DOHH2 (cell line): ENCODE results near the gene HOXA10.

Experiments
- H3F3A ChIP-seq: fragments of 200-600 bp; sonication (generic), shearing (Covaris generic); 2 replicates; pipeline ENCODE4 v1.6.0; 2016; ENCODE audit warnings: antibody characterized with exemption, mild to moderate bottlenecking; ENCODE audit not compliant: control insufficient read depth, insufficient read depth
- H3K27ac ChIP-seq: fragments of 200-600 bp; sonication (generic); 2 replicates; pipeline ENCODE4 v1.5.1; 2014; ENCODE audit warnings: low read depth, mild to moderate bottlenecking, low read length, moderate library complexity
- H3K27me3 ChIP-seq: fragments of 200-600 bp; sonication (generic); 2 replicates; pipeline ENCODE4 v1.6.1; 2014; ENCODE audit warnings: mild to moderate bottlenecking, low read length, mixed read lengths; ENCODE audit not compliant: control insufficient read depth
- H3K36me3 ChIP-seq: fragments of 200-600 bp; sonication (generic); 2 replicates; pipeline ENCODE4 v1.6.1; 2014; ENCODE audit warnings: mild to moderate bottlenecking, low read length, moderate library complexity, mixed read lengths; ENCODE audit not compliant: control insufficient read depth
- H3K4me1 ChIP-seq: fragments of 200-600 bp; sonication (generic); 2 replicates; pipeline ENCODE4 v1.6.1; 2014; ENCODE audit warnings: mild to moderate bottlenecking, low read length, mixed read lengths; ENCODE audit not compliant: control insufficient read depth
- H3K4me2 ChIP-seq: fragments of 200-600 bp; sonication (generic); 2 replicates; pipeline ENCODE4 v1.6.0; 2014; ENCODE audit warnings: mild to moderate bottlenecking, low read length, moderate library complexity
- H3K4me3 ChIP-seq: fragments of 200-600 bp; sonication (generic); 2 replicates; pipeline ENCODE4 v1.5.1; 2014; ENCODE audit warnings: mild to moderate bottlenecking, low read length, mixed read lengths
- H3K79me2 ChIP-seq: fragments of 200-600 bp; sonication (generic); 2 replicates; pipeline ENCODE4 v1.6.1; 2014; ENCODE audit warnings: mild to moderate bottlenecking, low read length, mixed read lengths; ENCODE audit not compliant: control insufficient read depth
- H3K9me2 ChIP-seq: fragments of 200-600 bp; sonication (generic); replicated peaks from 2 replicates; pipeline ENCODE4 v1.6.1; 2014; ENCODE audit warnings: mild to moderate bottlenecking, low read length, mixed read lengths; ENCODE audit not compliant: control insufficient read depth
- H3K9me3 ChIP-seq: fragments of 200-600 bp; sonication (generic); 2 replicates; pipeline ENCODE4 v1.6.1; 2014; ENCODE audit warnings: antibody characterized with exemption, low read length, mixed read lengths; ENCODE audit not compliant: control insufficient read depth, insufficient read depth
- H4K20me1 ChIP-seq: fragments of 200-600 bp; sonication (generic); 2 replicates; pipeline ENCODE4 v1.6.0; 2014; ENCODE audit warnings: low read depth, mild to moderate bottlenecking, antibody characterized with exemption, low read length, moderate library complexity; ENCODE audit not compliant: control insufficient read depth, insufficient read depth
- EZH2phosphoT487 ChIP-seq: fragments of 200-600 bp; sonication (generic); IDR thresholded peaks from 2 replicates; pipeline ENCODE4 v1.6.1; 2017; ENCODE audit warnings: borderline replicate concordance, mild to moderate bottlenecking, antibody characterized with exemption, low read length, moderate library complexity, mixed read lengths
- TF ChIP-seq, protein P1 (sequence below): fragments of 200-600 bp; sonication (generic); IDR thresholded peaks from one replicate; pipeline ENCODE4 v1.5.1; 2014; ENCODE audit warnings: antibody characterized with exemption, mild to moderate bottlenecking, low read depth, low read length; ENCODE audit not compliant: poor library complexity, severe bottlenecking

The HOXA10 gene

DNA sequence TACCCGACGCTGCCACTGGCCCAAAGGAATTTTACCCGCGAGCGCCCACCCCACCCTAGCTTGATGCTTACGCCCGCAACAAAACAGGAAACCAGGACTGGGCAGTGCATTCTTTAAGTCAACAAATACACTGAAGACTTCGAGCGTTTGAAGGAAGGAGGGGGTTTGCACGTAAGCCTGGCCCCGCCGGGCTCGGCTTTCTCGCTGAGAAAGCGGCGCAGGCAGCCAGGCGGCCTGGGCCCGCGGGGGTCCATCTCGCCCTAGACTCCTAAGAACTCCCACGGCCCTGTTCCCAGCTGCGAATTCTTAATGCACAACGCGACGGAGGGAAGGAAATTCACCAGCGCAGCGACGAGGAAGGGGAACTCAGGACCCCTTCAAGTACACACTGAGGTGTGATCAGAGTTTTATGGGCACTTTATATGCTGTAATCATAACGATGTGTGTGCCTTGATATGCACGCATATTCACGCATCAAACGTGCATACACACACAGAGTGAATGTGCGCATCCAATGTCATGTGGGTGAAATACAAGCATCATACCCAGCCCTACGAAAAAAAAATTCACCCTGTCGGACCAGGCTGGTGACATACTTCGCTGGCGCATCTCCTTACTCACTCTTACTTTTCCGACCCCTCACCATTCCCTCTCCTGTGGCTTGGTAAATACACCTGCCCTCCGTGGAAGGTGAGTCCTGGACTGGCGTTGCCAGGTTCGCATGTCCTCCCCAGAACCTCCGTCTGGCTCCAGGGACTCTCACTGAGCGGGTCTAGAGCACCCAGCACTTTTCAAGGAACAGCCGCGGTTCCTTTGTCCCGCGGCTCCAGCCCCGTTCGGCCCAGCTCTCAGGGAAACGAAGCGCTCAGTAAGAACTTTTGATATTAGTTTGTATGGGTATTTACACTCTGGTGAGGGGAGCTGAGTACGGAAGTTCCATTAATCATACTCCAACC is 31.5 kb upstream of the HOXA10 start:
- Histone ChIP-seq H3K4me2 (no peak overlapping the region), H3K79me2 (no peaks in the 10 kb centered on the region), H3F3A (no peaks in the 10 kb centered on the region), H3K4me1 (peaks cover 13% of the 10 kb centered on the region), H3K4me3 (no peak overlapping the region), H3K27me3 (peaks cover 91% of the 10 kb centered on the region), H3K9me3 (no peaks in the 10 kb centered on the region), H3K9me2 (no peaks in the 10 kb centered on the region), H3K27ac (no peak overlapping the region), H3K36me3 (no peaks in the 10 kb centered on the region), H4K20me1 (peaks cover 2% of the 10 kb centered on the region; the same call in 1 of the 2 replicates)
- TF ChIP-seq, protein P1, sequence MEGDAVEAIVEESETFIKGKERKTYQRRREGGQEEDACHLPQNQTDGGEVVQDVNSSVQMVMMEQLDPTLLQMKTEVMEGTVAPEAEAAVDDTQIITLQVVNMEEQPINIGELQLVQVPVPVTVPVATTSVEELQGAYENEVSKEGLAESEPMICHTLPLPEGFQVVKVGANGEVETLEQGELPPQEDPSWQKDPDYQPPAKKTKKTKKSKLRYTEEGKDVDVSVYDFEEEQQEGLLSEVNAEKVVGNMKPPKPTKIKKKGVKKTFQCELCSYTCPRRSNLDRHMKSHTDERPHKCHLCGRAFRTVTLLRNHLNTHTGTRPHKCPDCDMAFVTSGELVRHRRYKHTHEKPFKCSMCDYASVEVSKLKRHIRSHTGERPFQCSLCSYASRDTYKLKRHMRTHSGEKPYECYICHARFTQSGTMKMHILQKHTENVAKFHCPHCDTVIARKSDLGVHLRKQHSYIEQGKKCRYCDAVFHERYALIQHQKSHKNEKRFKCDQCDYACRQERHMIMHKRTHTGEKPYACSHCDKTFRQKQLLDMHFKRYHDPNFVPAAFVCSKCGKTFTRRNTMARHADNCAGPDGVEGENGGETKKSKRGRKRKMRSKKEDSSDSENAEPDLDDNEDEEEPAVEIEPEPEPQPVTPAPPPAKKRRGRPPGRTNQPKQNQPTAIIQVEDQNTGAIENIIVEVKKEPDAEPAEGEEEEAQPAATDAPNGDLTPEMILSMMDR: no peak
- TF ChIP-seq EZH2phosphoT487: 0 out of 2 replicates have a peak, but pooled peaks have one; percentile 50

DNA sequence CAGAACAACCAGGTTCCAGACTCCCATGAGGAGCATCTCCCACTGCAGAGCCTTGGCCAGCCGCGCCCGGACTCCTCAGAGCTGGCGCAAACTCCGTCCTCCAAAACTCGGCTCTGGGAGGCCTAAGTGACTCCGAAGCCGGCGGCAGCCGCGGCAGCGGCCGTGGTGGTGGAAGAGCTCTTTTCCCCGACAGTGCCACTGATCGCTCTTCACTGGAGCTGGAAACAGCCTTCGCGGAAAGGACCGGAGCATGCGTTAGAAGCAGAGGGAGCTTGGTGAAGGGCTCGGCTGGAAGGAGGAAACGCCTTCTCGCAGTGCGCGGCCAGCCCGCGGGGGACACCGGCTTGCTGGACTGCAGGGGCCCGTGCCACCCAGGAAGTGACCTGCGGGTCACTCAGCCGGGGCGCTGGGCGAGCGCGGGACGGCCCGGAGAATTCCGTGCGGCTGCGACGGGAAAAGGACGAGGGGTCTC is 30.8 kb upstream of the HOXA10 start:
- H3K27ac ChIP-seq: no peak overlapping the region
- no peaks in the 10 kb centered on the region for H3K9me2 ChIP-seq
- no peaks in the 10 kb centered on the region for H3K36me3 ChIP-seq
- H3K4me1 ChIP-seq: peaks cover 15% of the 10 kb centered on the region
- peaks cover 4% of the 10 kb centered on the region; the same call in 1 of the 2 replicates for H4K20me1 ChIP-seq
- H3K4me3 ChIP-seq: no peak overlapping the region
- TF ChIP-seq, protein P1: no peak
- no peak for TF ChIP-seq EZH2phosphoT487
- no peaks in the 10 kb centered on the region for H3K9me3 ChIP-seq
- no peaks in the 10 kb centered on the region for H3F3A ChIP-seq
- H3K4me2 ChIP-seq: no peak overlapping the region
- H3K79me2 ChIP-seq: no peaks in the 10 kb centered on the region
- H3K27me3 ChIP-seq: peaks cover 91% of the 10 kb centered on the region

DNA sequence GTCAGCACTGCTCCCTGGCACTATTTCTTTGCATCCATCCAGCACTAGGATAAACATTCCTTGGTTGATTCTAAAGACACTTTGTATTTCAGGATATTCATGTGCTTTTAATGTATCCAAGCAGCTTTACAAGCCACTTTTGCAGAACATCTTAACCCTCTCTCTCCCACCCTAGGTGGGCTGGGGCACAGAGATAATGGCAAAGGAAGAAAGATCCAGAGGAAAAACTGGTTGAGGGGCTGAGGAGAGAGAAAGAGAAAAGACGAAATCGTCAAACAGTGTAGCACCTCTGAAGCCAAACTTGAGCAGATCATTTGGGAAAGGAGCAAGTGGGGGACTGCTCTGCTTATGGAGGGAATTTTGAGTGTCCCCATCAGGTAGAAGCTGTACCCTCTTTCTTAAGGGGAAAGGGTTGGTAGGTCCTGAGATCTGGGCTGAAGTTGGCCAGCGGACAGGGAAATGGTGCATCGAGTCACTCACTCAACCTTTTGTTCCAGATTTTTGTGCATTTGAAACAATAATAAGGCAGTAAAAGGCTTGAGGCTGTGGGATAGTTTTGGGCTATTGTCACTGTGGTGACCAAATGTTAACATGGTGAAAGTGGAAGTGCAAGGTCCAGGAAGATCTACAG is 30.0 kb upstream of the HOXA10 start:
- H3K9me3 ChIP-seq: no peaks in the 10 kb centered on the region
- H3K36me3 ChIP-seq: no peaks in the 10 kb centered on the region
- no peaks in the 10 kb centered on the region for H3F3A ChIP-seq
- H3K4me1 ChIP-seq: peaks cover 15% of the 10 kb centered on the region
- no peaks in the 10 kb centered on the region for H3K79me2 ChIP-seq
- TF ChIP-seq, protein P1: no peak
- no peak for TF ChIP-seq EZH2phosphoT487
- no peak overlapping the region for H3K4me3 ChIP-seq
- H3K27ac ChIP-seq: no peak overlapping the region
- H3K4me2 ChIP-seq: no peak overlapping the region
- peaks cover 88% of the 10 kb centered on the region for H3K27me3 ChIP-seq
- H4K20me1 ChIP-seq: peaks cover 4% of the 10 kb centered on the region; the same call in 1 of the 2 replicates
- no peaks in the 10 kb centered on the region for H3K9me2 ChIP-seq
